GM23338 (cell line): Measurements from ENCODE around the gene ADAMTS13.

Source experiments
- CREB1 ChIP-seq: fragments of 250-450 bp; sonication (Bioruptor Pico); IDR thresholded peaks from 2 replicates; pipeline ENCODE4 v1.5.0; 2020; ENCODE audit warnings: low read depth, mild to moderate bottlenecking, moderate library complexity
- CTCF ChIP-seq, 2 experiments: fragments of 200-600 bp in 1 of 2; sonication (generic) in 1 of 2; conservative IDR thresholded peaks; 2 replicates each; pipeline versions ENCODE4 v1.5.1 to v1.6.1; 2016 to 2017; ENCODE audit warnings: antibody characterized with exemption in 2 of 2, low read depth in 2 of 2, mild to moderate bottlenecking in 2 of 2, moderate library complexity in 1 of 2
- ETS1 ChIP-seq: IDR thresholded peaks from 2 replicates; pipeline ENCODE4 v1.6.1; 2016; ENCODE audit warnings: antibody characterized with exemption
- EZH2 ChIP-seq: fragments of 200-600 bp; sonication (generic); IDR thresholded peaks from one replicate; pipeline ENCODE4 v1.8.0; 2017; ENCODE audit warnings: antibody characterized with exemption, mild to moderate bottlenecking, low read depth; ENCODE audit not compliant: unreplicated experiment
- EZH2phosphoT487 ChIP-seq: fragments of 200-600 bp; sonication (generic); IDR thresholded peaks from one replicate; pipeline ENCODE4 v1.8.1; 2018; ENCODE audit warnings: antibody characterized with exemption; ENCODE audit not compliant: unreplicated experiment
- JUNB ChIP-seq: IDR thresholded peaks from one replicate; pipeline ENCODE4 v1.6.1; 2016; ENCODE audit warnings: antibody characterized with exemption; ENCODE audit not compliant: unreplicated experiment
- NANOG ChIP-seq: IDR thresholded peaks from 2 replicates; pipeline ENCODE4 v1.6.1; 2016; ENCODE audit warnings: antibody characterized with exemption, borderline replicate concordance
- POLR2AphosphoS5 ChIP-seq: IDR thresholded peaks from 2 replicates; pipeline ENCODE4 v1.6.1; 2016; ENCODE audit warnings: antibody characterized with exemption, low read depth
- REST ChIP-seq: IDR thresholded peaks from one replicate; pipeline ENCODE4 v1.6.1; 2018; ENCODE audit warnings: antibody characterized with exemption; ENCODE audit not compliant: unreplicated experiment
- ZNF114 ChIP-seq: fragments of 250-450 bp; sonication (Bioruptor Pico); IDR thresholded peaks from 2 replicates; pipeline ENCODE4 v1.5.0; 2020; ENCODE audit warnings: mild to moderate bottlenecking, moderate library complexity
- ZNF331 ChIP-seq: fragments of 250-450 bp; sonication (Bioruptor Pico); IDR thresholded peaks from 2 replicates; pipeline ENCODE4 v1.5.0; 2020; ENCODE audit warnings: low read depth, mild to moderate bottlenecking, moderate library complexity

- TF ChIP-seq CREB1, result no peak
- no peak for TF ChIP-seq EZH2
- TF ChIP-seq EZH2phosphoT487, result no peak
- TF ChIP-seq CTCF (conservative IDR thresholded peaks at IDR 0.05; ENCODE audit: low read depth in 2 of 2), result no peak
- no peak for TF ChIP-seq JUNB
- no peak for TF ChIP-seq POLR2AphosphoS5
- no peak for TF ChIP-seq REST
- TF ChIP-seq ETS1, result no peak
- TF ChIP-seq ZNF114 (CRISPR knock-in tag), result no peak
- no peak for TF ChIP-seq NANOG
- TF ChIP-seq ZNF331 (CRISPR knock-in tag), result no peak
These were observed 18.7 kb downstream of the ADAMTS13 start for GRCh38 chr9:133440874-133441273.
